Sigmoid colon (tissue), 4 donors: ENCODE measurements around the gene TTLL6.

ENCODE experiments used
- EP300 ChIP-seq, 4 donors: sonication (generic); formaldehyde crosslinking; IDR thresholded peaks; one replicate each; pipeline ENCODE4 v1.6.1; 2017; ENCODE audit warnings: antibody characterized with exemption in 4 of 4
- POLR2A ChIP-seq, 2 donors: fragments of 450-650 bp; IDR thresholded peaks; one replicate each; pipeline ENCODE4 v1.6.1; 2016; ENCODE audit warnings: antibody characterized with exemption in 2 of 2, mild to moderate bottlenecking in 2 of 2, moderate library complexity in 2 of 2
- TF ChIP-seq, protein P1 (sequence below), 4 experiments: fragments of 450-650 bp in 3 of 4; fragments of 200-600 bp in 1 of 4; IDR thresholded peaks; one replicate each; pipeline ENCODE4 v1.5.1; 2016 to 2019; ENCODE audit warnings: antibody characterized with exemption in 4 of 4, mild to moderate bottlenecking in 3 of 4, moderate library complexity in 2 of 4

DNA sequence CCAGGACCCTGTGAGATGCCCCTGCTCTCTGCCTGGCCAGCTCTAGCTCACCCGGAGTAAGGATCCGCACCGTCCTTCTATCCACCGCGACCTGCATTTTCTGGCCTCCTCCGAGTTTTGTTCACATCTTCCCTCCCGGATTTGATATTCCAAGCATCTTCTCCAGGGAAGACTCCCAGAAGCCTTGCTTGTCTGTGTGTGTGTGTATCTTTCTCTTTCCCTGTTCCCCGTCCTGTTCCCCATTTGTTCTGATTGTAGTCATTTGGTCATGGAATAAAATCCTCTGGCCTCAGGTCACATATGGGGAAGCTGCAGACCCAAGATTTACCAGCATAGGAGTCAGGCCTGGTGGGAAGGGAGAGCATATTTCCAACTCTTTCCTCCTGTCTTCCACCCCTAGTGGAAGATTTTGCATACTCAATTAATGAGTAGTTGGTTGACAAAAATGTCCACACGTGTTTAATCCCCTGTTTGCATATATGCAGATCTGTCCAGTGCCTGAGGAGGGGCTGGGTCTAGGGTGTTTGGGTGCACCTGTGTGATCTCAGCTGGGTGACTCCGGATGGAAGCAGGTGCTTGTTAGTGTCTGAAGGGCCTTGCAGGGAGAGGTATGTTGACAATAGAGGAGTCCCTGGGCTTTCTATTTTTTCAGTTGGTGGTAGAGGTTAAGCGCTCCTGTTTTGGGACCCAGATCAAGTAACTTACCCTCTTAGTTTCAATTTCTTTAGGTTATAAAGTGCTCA lies 96.6 kb downstream of the TTLL6 start:
- TF ChIP-seq, protein P1, sequence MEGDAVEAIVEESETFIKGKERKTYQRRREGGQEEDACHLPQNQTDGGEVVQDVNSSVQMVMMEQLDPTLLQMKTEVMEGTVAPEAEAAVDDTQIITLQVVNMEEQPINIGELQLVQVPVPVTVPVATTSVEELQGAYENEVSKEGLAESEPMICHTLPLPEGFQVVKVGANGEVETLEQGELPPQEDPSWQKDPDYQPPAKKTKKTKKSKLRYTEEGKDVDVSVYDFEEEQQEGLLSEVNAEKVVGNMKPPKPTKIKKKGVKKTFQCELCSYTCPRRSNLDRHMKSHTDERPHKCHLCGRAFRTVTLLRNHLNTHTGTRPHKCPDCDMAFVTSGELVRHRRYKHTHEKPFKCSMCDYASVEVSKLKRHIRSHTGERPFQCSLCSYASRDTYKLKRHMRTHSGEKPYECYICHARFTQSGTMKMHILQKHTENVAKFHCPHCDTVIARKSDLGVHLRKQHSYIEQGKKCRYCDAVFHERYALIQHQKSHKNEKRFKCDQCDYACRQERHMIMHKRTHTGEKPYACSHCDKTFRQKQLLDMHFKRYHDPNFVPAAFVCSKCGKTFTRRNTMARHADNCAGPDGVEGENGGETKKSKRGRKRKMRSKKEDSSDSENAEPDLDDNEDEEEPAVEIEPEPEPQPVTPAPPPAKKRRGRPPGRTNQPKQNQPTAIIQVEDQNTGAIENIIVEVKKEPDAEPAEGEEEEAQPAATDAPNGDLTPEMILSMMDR (IDR thresholded peaks at IDR 0.05): no peak
- no peak for TF ChIP-seq EP300 (IDR thresholded peaks at IDR 0.05)
- no peak for TF ChIP-seq POLR2A (IDR thresholded peaks at IDR 0.05)
